Testis (tissue), 3 donors: Measurements from ENCODE around the gene GALNT11. TPM values are rescaled to one million over a fixed set of nuclear protein-coding genes. Genes with fewer than 3 reads are reported as not detected.
A peak's percentile ranks its signal among the peaks of the same experiment; 100 is the strongest.
"Not testable (repeated sequence)": the region's sequence is repeated elsewhere in the genome, so short reads cannot be mapped to it uniquely, and the experiment has no call there.

ENCODE experiments used
- DNase-seq: peaks from one replicate; pipeline ENCODE4 v3.0.0-alpha.2; 2019
- H3K27ac ChIP-seq, 2 donors: fragments of 200-600 bp; sonication (generic); one replicate each; pipeline ENCODE4 v1.5.1; 2019
- H3K27me3 ChIP-seq: fragments of 200-600 bp; sonication (generic); one replicate; pipeline ENCODE4 v1.5.1; 2019
- H3K36me3 ChIP-seq: fragments of 200-600 bp; sonication (generic); one replicate; pipeline ENCODE4 v1.5.1; 2017; ENCODE audit warnings: low read depth; ENCODE audit errors: missing control alignments
- H3K4me1 ChIP-seq: fragments of 200-600 bp; sonication (generic); one replicate; pipeline ENCODE4 v1.5.1; 2019
- H3K4me3 ChIP-seq, 2 donors: fragments of 200-600 bp; sonication (generic); one replicate each; pipeline ENCODE4 v1.5.1; 2017 to 2019
- H3K9me3 ChIP-seq: fragments of 200-600 bp; sonication (generic); one replicate; pipeline ENCODE4 v1.5.1; 2017
- POLR2A ChIP-seq: fragments of 450-650 bp; IDR thresholded peaks from one replicate; pipeline ENCODE4 v1.6.1; 2017; ENCODE audit warnings: antibody characterized with exemption, mild to moderate bottlenecking, moderate library complexity
- WGBS, 2 donors: methylation state at CpG; one replicate each; pipeline ENCODE4 v1.1.5; 2018; 5-methylcytosine and 5-hydroxymethylcytosine counted together
- intact Hi-C: fragments of 100-400 bp; cut with DNase I; formaldehyde crosslinking; loops from one replicate; pipeline ENCODE4 v1.15.1; 2023; ENCODE audit warnings: low total_unique reads
- polyA plus RNA-seq: library from polyadenylated mRNA; stranded (reverse); fragments of 350-450 nt; fragmentation: Illumina TruSeq; extraction: RNeasy Lipid Tissue Mini Kit (QIAGEN cat#74804); gene quantifications from one replicate; pipeline ENCODE4 v1.2.3, GENCODE V29; 2014; ENCODE audit warnings: low read depth, low replicate concordance; ENCODE audit not compliant: insufficient read depth
- total RNA-seq, 2 donors: library from RNA; depleted of rRNA; stranded (reverse); fragments of >200 nt; gene quantifications; one replicate each; pipeline ENCODE4 v1.2.3, GENCODE V29; 2016
- TF ChIP-seq, protein P1 (sequence below), 3 experiments: fragments of 450-650 bp in 2 of 3; fragments of 200-600 bp in 1 of 3; sonication (generic) in 1 of 3; IDR thresholded peaks; one replicate each; pipeline ENCODE4 v1.5.1; 2016 to 2019; ENCODE audit warnings: antibody characterized with exemption in 3 of 3, mild to moderate bottlenecking in 2 of 3, moderate library complexity in 1 of 3

GALNT11 gene
- total and polyA plus RNA-seq, 3 donors from 2014 or later = 23.4 to 38.8 (median 36.2) TPM

DNA sequence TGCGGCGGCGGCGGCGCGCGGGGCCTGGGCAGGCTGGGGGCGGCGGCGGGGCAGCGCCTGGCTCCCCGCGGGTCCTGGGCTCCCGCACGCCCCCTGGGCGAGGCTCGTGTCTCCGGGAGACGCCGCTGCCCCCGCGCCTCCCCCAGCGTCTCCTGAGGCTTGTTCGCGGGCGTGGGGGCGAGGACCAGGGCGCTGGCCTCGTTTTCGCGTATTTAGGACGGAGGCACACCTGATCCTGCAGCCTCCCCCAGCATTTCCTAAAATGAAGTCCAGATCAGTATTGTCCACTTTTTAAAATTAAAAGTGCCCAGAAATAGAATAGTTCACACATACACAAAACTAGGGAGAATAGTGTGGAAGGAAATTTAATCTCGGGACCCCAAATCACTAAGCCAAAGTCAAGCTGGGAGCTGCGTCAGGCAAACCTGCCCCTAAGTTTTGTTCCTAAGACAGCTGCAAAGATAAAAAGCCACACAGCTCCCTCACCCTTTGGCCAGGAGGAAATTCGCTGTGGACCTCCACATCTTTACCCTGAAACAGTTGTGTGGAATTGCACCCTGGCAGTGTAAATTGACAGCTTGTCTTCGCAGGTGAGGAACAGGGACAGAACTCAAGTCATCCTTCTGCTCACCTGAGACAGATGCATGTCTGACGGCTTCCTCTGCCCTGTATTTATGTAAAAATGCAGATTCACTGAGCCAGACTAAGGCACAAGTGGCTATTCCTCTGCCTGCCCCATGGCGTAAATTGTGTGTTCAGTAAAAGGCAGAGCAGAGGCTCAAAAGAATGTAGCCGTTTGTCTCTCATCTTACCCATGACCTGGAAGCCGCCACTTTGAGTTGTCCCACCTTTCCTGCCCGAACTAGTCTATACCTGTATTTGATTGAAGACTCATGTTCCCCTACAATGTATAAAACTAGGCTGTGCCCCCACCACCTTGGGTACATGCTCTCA is 740 bp downstream of the GALNT11 start:
- 16 to 30% methylated on average over 13 to 29 of the region's 41 CpGs for WGBS, 2 donors
- intact Hi-C loops = no loop called here
- peak overlapping the region; percentile 76 to 79 for H3K4me3 ChIP-seq
- peaks cover 4% of the 10 kb centered on the region for H3K4me1 ChIP-seq
- peak overlapping the region; percentile 88 to 92 for H3K27ac ChIP-seq
- TF ChIP-seq, protein P1, sequence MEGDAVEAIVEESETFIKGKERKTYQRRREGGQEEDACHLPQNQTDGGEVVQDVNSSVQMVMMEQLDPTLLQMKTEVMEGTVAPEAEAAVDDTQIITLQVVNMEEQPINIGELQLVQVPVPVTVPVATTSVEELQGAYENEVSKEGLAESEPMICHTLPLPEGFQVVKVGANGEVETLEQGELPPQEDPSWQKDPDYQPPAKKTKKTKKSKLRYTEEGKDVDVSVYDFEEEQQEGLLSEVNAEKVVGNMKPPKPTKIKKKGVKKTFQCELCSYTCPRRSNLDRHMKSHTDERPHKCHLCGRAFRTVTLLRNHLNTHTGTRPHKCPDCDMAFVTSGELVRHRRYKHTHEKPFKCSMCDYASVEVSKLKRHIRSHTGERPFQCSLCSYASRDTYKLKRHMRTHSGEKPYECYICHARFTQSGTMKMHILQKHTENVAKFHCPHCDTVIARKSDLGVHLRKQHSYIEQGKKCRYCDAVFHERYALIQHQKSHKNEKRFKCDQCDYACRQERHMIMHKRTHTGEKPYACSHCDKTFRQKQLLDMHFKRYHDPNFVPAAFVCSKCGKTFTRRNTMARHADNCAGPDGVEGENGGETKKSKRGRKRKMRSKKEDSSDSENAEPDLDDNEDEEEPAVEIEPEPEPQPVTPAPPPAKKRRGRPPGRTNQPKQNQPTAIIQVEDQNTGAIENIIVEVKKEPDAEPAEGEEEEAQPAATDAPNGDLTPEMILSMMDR (IDR thresholded peaks at IDR 0.05) = no peak
- TF ChIP-seq POLR2A = no peak
- no peak for DNase-seq
- H3K27me3 ChIP-seq = no peaks in the 10 kb centered on the region
- no peaks in the 10 kb centered on the region for H3K36me3 ChIP-seq
- no peaks in the 10 kb centered on the region for H3K9me3 ChIP-seq

GRCh38 chr7:152027491-152028365 is 2.3 kb downstream of the GALNT11 start:
- H3K4me1 ChIP-seq, H3K27ac ChIP-seq, H3K27me3 ChIP-seq, DNase-seq, H3K36me3 ChIP-seq, H3K9me3 ChIP-seq, H3K4me3 ChIP-seq, intact Hi-C loops: not testable (repeated sequence)
- 95 to 96% methylated on average over 20 of the region's 20 CpGs for WGBS, 2 donors

- TF ChIP-seq, protein P1 (IDR thresholded peaks at IDR 0.05) = peak; percentile 48 to 62 (median 53)
- DNase-seq = peak; percentile 93
- H3K4me1 ChIP-seq, H3K9me3 ChIP-seq, H3K36me3 ChIP-seq, H3K27me3 ChIP-seq, intact Hi-C loops, H3K27ac ChIP-seq, H3K4me3 ChIP-seq: not testable (repeated sequence)
- WGBS, 2 donors = 54 to 62% methylated on average over 10 of the region's 10 CpGs
These were observed 4.6 kb downstream of the GALNT11 start for GRCh38 chr7:152030059-152030458.

DNA sequence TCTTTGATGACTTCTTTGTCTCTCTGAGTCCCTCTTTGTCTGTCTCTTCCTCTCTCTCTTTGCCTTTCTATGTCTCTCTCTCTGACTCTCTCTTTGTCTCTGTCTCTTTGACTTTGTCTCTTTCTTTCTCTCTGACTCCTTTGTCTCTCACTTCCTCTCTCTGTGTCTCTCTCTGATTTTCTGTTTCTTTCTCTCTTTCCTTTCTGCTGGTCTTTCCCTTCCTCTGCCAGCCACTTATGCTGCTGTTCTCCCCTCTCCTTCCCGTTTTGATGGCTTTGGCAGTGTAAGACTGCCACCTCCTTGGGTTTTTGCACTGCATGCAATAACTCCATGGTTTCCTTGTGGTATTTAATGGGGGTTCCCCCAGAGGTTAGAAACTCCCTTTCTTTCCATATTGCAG is 5.2 kb downstream of the GALNT11 start:
- intact Hi-C loops, H3K9me3 ChIP-seq, DNase-seq, H3K4me1 ChIP-seq, H3K27ac ChIP-seq, H3K36me3 ChIP-seq, H3K4me3 ChIP-seq, H3K27me3 ChIP-seq: not testable (repeated sequence)
- WGBS, 2 donors = 81 to 94% methylated on average over 1 of the region's 1 CpG

GRCh38 chr7:152035817-152036216 is 10.3 kb downstream of the GALNT11 start:
- no peaks in the 10 kb centered on the region for H3K4me1 ChIP-seq
- no peak overlapping the region for H3K4me3 ChIP-seq
- H3K27ac ChIP-seq = no peak overlapping the region
- DNase-seq = no peak
- no peak for TF ChIP-seq POLR2A
- TF ChIP-seq, protein P1 (IDR thresholded peaks at IDR 0.05) = no peak
- 96 to 98% methylated on average over 5 of the region's 5 CpGs for WGBS, 2 donors
- H3K9me3 ChIP-seq = no peaks in the 10 kb centered on the region
- no peaks in the 10 kb centered on the region for H3K36me3 ChIP-seq
- no peaks in the 10 kb centered on the region for H3K27me3 ChIP-seq
- intact Hi-C loops = no loop called here

GRCh38 chr7:152038410-152038809 is 12.9 kb downstream of the GALNT11 start:
- 95 to 96% methylated on average over 5 of the region's 5 CpGs for WGBS, 2 donors
- intact Hi-C loops = not testable (repeated sequence)

DNA sequence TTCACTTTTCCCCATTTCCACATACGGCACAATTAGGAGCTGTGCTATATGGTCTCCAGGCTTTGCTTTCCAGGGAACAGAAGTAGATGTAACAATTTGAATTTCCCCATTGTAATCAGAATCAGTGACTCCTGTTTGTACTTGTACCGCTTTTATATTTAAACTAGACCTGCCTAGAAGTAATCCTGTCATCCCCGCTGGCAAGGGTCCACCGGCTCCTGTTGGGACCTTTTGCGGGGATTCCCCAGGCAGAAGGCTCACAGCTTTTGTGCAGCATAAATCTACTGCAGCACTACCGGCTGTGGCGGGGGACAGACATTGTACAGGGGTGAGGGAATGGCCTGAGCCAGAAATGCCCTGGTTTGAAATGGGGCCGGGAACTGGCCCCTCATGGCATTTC is 17.6 kb downstream of the GALNT11 start:
- H3K9me3 ChIP-seq, DNase-seq, H3K36me3 ChIP-seq, H3K27ac ChIP-seq, H3K27me3 ChIP-seq, H3K4me1 ChIP-seq, H3K4me3 ChIP-seq, intact Hi-C loops: not testable (repeated sequence)
- 93 to 94% methylated on average over 8 of the region's 8 CpGs for WGBS, 2 donors

More at GRCh38 chr7:152038410-152038809, 12.9 kb downstream of the GALNT11 start:
- not testable (repeated sequence) for H3K4me3 ChIP-seq, H3K36me3 ChIP-seq, H3K4me1 ChIP-seq, DNase-seq, H3K27ac ChIP-seq, H3K27me3 ChIP-seq, H3K9me3 ChIP-seq

- H3K36me3 ChIP-seq, H3K27me3 ChIP-seq, intact Hi-C loops, H3K9me3 ChIP-seq, DNase-seq, H3K4me1 ChIP-seq, H3K27ac ChIP-seq, H3K4me3 ChIP-seq: not testable (repeated sequence)
- WGBS, 2 donors = 92 to 93% methylated on average over 3 of the region's 3 CpGs
These were observed 19.4 kb downstream of the GALNT11 start for GRCh38 chr7:152044909-152045308.
